Right lobe of liver (tissue), 6 donors: ENCODE measurements around the gene PLEKHF1. TPM values are rescaled to one million over a fixed set of nuclear protein-coding genes. Genes with fewer than 3 reads are reported as not detected.

Experiments used
- ATAC-seq, 4 donors: fragments of 200-7000 bp; cut with Tn5 transposase; one replicate each; pipeline ENCODE4 v1.9.1; 2020; ENCODE audit warnings: mild to moderate bottlenecking in 4 of 4, moderate library complexity in 4 of 4
- DNase-seq, 3 donors: peaks; one replicate each; pipeline ENCODE4 v3.0.0-alpha.2; 2020
- H3K27ac ChIP-seq, 3 donors: fragments of 200-600 bp; one replicate each; pipeline ENCODE4 v1.8.0; 2022
- H3K27me3 ChIP-seq, 2 donors: fragments of 200-600 bp; one replicate each; pipeline ENCODE4 v1.8.0; 2022
- H3K36me3 ChIP-seq, 4 donors: fragments of 200-600 bp; sonication (generic) in 1 of 4; one replicate each; pipeline versions ENCODE4 v1.5.1 to v1.8.0; 2017 to 2022; ENCODE audit warnings: control low read depth in 1 of 4
- H3K4me1 ChIP-seq, 4 donors: fragments of 200-600 bp; sonication (generic) in 1 of 4; one replicate each; pipeline versions ENCODE4 v1.5.1 to v1.8.0; 2017 to 2022; ENCODE audit warnings: control low read depth in 1 of 4
- H3K4me3 ChIP-seq, 3 donors: fragments of 200-600 bp; one replicate each; pipeline ENCODE4 v1.8.0; 2022
- H3K9me3 ChIP-seq, 4 donors: fragments of 200-600 bp; sonication (generic) in 1 of 4; one replicate each; pipeline versions ENCODE4 v1.5.1 to v1.8.0; 2017 to 2022; ENCODE audit warnings: control low read depth in 1 of 4
- POLR2A ChIP-seq: fragments of 450-650 bp; IDR thresholded peaks from one replicate; pipeline ENCODE4 v1.6.1; 2017; ENCODE audit warnings: antibody characterized with exemption, mild to moderate bottlenecking
- WGBS: methylation state at CpG from one replicate; pipeline ENCODE4 v1.1.6; 2018; ENCODE audit warnings: low coverage, low lambda C conversion rate; ENCODE audit not compliant: insufficient coverage; ENCODE audit errors: missing lambda C conversion rate; 5-methylcytosine and 5-hydroxymethylcytosine counted together
- intact Hi-C, 2 donors: fragments of 100-400 bp; cut with DNase I; formaldehyde crosslinking; loops; one replicate each; pipeline versions ENCODE4 v1.11.2 to v1.14.1; 2022
- total RNA-seq, 6 experiments: library from RNA; depleted of rRNA in 2 of 6; stranded (reverse); fragments of >200 nt in 2 of 6; fragmentation: NEBNext Ultra II Directional in 3 of 6; extraction: Animal tissue kit (Norgen Biotek cat#: 25700) in 3 of 6; gene quantifications; one replicate each; pipeline versions ENCODE4 v1.1.0 to v1.2.4, GENCODE V29; 2016 to 2023
- TF ChIP-seq, protein P1 (sequence below), 4 donors: fragments of 200-600 bp in 3 of 4; fragments of 450-650 bp in 1 of 4; IDR thresholded peaks; one replicate each; pipeline versions ENCODE4 v1.5.1 to v1.8.0; 2016 to 2022; ENCODE audit warnings: antibody characterized with exemption in 4 of 4, mild to moderate bottlenecking in 2 of 4
- donor health status: DM: no; HTN: yes; CAD: no.
- donor health status: DM: no; HTN: no; CAD: no.
- donor health status: DM: no; HTN: no; CAD: no.
- donor health status: DM: no; HTN: yes; CAD: no.
- donor health status: DM: no; HTN: yes; CAD: no.

The PLEKHF1 gene
- total RNA-seq, 6 experiments from 2014 or later, result 5.6 to 13.8 (median 9.8) TPM

DNA sequence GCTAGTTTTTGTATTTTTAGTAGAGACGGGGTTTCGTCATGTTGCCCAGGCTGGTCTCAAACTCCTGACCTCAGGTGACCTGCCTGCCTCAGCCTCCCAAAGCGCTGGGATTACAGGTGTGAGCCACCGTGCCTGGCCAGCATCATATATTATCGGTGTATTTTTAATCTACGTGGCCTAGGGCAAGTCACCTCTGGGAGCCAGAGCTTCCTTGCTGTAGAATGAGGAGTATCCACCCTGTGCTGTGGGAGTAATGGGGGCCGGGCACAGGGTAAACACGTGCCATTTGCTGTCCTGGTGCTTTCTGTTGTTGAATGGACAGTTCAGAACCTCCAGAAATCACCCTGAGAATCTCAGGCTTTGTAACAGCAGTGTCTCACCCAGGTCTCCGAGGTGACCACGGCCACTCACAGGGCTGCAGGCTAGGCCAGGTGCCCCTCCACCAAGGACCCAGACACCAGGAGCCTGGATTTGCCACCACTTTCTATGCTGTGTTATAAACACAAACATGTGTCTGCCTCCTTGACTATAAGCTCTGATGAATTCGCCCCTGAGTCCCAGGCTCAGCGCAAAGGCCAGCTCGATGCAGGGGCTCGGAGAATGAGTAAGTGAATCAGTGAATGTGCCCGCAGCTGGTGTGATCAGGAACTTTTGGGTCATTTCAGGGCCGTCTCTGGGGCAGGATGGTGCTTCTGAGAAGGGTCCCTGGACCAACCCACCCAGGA is 36.4 kb upstream of the PLEKHF1 start:
- Histone ChIP-seq H3K4me1 (no peaks in the 10 kb centered on the region), H3K36me3 (no peaks in the 10 kb centered on the region), H3K27ac (no peak overlapping the region), H3K4me3 (no peak overlapping the region), H3K27me3 (no peaks in the 10 kb centered on the region), H3K9me3 (no peaks in the 10 kb centered on the region)
- DNase-seq, result no peak
- no peak for ATAC-seq
- intact Hi-C loops, result no loop called here
- no peak for TF ChIP-seq POLR2A
- TF ChIP-seq, protein P1, sequence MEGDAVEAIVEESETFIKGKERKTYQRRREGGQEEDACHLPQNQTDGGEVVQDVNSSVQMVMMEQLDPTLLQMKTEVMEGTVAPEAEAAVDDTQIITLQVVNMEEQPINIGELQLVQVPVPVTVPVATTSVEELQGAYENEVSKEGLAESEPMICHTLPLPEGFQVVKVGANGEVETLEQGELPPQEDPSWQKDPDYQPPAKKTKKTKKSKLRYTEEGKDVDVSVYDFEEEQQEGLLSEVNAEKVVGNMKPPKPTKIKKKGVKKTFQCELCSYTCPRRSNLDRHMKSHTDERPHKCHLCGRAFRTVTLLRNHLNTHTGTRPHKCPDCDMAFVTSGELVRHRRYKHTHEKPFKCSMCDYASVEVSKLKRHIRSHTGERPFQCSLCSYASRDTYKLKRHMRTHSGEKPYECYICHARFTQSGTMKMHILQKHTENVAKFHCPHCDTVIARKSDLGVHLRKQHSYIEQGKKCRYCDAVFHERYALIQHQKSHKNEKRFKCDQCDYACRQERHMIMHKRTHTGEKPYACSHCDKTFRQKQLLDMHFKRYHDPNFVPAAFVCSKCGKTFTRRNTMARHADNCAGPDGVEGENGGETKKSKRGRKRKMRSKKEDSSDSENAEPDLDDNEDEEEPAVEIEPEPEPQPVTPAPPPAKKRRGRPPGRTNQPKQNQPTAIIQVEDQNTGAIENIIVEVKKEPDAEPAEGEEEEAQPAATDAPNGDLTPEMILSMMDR (IDR thresholded peaks at IDR 0.05), result no peak
- 76% methylated on average over 4 of the region's 16 CpGs for WGBS

DNA sequence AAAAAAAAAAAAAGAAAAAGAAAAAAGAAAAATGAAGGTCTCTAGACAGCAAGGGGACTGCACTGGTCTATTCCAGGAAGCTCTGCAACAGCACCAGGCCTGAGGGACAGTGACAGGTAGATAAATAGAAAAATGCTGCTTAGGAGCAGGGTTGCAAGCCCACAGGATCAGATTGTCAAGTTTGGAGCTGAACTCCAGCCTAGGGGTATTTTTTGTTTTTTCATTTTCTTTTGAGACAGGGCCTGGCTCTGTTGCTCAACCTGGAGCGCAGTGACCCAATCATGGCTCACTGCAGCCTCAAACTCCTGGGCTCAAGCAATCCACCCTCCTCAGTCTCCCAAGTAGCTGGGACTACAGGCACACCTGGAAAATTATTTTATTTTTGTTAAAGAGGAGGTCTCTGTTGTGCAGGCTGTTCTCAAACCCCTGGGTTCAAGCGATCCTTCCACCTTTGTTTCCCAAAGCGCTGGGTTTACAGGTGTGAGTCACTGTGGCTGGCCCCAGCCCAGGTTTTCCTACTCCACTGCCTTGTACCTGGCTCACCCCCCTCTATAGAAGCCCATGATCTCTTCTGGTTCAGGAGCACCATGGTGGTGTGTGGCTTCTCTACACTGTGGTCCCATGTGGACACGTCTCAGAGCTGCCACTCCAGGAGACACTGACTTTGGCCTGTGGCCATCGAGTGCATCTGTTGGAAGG is 35.3 kb upstream of the PLEKHF1 start:
- Histone ChIP-seq H3K27me3 (no peaks in the 10 kb centered on the region), H3K27ac (no peak overlapping the region), H3K4me1 (no peaks in the 10 kb centered on the region), H3K4me3 (no peak overlapping the region), H3K36me3 (no peaks in the 10 kb centered on the region), H3K9me3 (no peaks in the 10 kb centered on the region)
- DNase-seq (no peak), ATAC-seq (no peak)
- intact Hi-C loops, result no loop called here
- no peak for TF ChIP-seq POLR2A
- WGBS, result 79% methylated on average over 5 of the region's 5 CpGs

DNA sequence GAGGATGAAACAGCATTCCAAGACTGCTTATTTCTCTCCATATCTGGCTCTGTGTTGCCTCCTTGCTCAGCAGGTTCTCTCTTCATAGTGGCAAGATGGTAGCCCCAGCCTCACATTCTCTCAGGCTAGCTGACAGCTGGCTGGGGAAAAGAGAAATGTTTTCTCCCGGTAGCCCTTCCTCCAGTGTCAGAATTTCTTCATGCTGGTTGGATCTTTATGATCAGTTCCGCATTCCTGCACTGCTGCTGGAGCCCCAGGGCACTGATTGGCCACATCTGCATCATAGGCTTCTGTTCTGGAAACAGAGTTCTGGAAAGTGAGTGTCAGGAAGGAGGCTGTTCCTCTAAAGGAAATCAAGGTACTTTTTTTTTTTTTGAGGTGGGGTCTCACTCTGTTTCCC is 34.6 kb upstream of the PLEKHF1 start:
- DNase-seq (no peak), ATAC-seq (no peak)
- Histone ChIP-seq H3K36me3 (no peaks in the 10 kb centered on the region), H3K27ac (no peak overlapping the region), H3K4me1 (no peaks in the 10 kb centered on the region), H3K9me3 (no peaks in the 10 kb centered on the region), H3K4me3 (no peak overlapping the region), H3K27me3 (no peaks in the 10 kb centered on the region)
- TF ChIP-seq, protein P1 (IDR thresholded peaks at IDR 0.05), result no peak
- no peak for TF ChIP-seq POLR2A
- intact Hi-C loops, result no loop called here
- WGBS, result 73% methylated on average over 2 of the region's 2 CpGs

DNA sequence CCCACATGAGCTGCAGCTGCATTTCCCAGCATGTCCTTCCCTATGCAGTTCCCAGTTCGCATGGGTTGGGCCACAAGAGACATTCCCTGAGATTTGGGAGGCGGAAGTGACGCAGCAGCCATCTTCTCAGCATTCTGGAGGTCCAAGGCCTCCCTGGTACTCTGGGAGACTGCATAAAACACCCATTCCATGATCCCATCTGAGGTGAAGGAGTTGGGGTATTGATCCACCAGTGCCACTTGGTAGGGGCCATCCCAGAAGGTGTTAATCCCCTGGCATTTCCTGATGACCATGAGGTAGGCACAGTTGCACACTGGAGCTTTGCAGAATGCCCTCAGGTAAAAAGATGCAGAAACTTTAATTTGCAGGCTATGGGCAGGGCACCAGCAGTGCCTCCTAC is 33.8 kb upstream of the PLEKHF1 start:
- DNase-seq (no peak), ATAC-seq (no peak)
- intact Hi-C loops, result no loop called here
- Histone ChIP-seq H3K4me3 (no peak overlapping the region), H3K36me3 (no peaks in the 10 kb centered on the region), H3K27ac (no peak overlapping the region), H3K4me1 (no peaks in the 10 kb centered on the region), H3K9me3 (no peaks in the 10 kb centered on the region), H3K27me3 (no peaks in the 10 kb centered on the region)
- no peak for TF ChIP-seq POLR2A
- TF ChIP-seq, protein P1 (IDR thresholded peaks at IDR 0.05), result no peak
- 100% methylated on average over 3 of the region's 3 CpGs for whole genome bisulfite sequencing

DNA sequence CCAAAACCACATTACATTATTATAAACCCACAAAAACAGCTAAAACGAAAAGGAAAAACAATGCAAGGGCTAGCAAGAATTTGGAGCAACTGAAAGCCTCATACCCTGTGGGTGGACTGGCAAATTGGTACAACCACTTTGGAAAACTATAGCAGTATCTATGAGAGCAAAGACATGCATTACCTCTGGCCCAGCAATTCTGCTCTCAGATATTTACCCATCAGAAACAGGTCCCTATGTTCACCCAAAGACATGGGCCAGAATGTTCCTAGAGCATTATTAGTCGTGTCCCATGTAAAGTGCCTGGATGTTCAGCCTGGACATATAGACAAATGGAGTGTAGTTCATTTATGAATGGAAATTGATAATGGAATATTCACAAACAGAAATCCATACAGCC is 31.3 kb upstream of the PLEKHF1 start:
- DNase-seq (no peak), ATAC-seq (no peak)
- Histone ChIP-seq H3K4me1 (no peaks in the 10 kb centered on the region), H3K27ac (no peak overlapping the region), H3K36me3 (no peaks in the 10 kb centered on the region), H3K4me3 (no peak overlapping the region), H3K9me3 (no peaks in the 10 kb centered on the region), H3K27me3 (no peaks in the 10 kb centered on the region)
- TF ChIP-seq POLR2A, result no peak
- TF ChIP-seq, protein P1 (IDR thresholded peaks at IDR 0.05), result no peak
- intact Hi-C loops, result no loop called here
- 35% methylated on average over 2 of the region's 2 CpGs for WGBS
